Measurements from ENCODE around the gene MYO1G. TPM values are rescaled to one million over a fixed set of nuclear protein-coding genes. Genes with fewer than 3 reads are reported as not detected.
"Not testable (repeated sequence)": the region's sequence is repeated elsewhere in the genome, so short reads cannot be mapped to it uniquely, and the experiment has no call there.

Gene MYO1G
- total and polyA plus RNA-seq, 4 donors, result 0.56 to 3.9 (median 2.1) TPM

GRCh38 chr7:44935016-44935415 is 43.8 kb downstream of the MYO1G start:
- TF ChIP-seq SP1 (IDR thresholded peaks at IDR 0.05), result no peak
- TF ChIP-seq CTCF (IDR thresholded peaks at IDR 0.05; ENCODE audit: low read depth, low read length, missing input control), result no peak
- TF ChIP-seq GABPA (IDR thresholded peaks at IDR 0.05 in 1 of 2, conservative IDR thresholded peaks at IDR 0.05 in 1 of 2), result no peak
- no peak for TF ChIP-seq ATF3 (IDR thresholded peaks at IDR 0.05)
- no peak for TF ChIP-seq TAF1 (conservative IDR thresholded peaks at IDR 0.05)
- no peak for TF ChIP-seq EGR1 (IDR thresholded peaks at IDR 0.05; ENCODE audit: low read depth in 2 of 2)
- TF ChIP-seq NR2F2 (IDR thresholded peaks at IDR 0.05), result no peak
- WGBS, result 31% methylated on average over 1 of the region's 1 CpG

GRCh38 chr7:44934510-44934909 is 44.3 kb downstream of the MYO1G start:
- 65% methylated on average over 5 of the region's 5 CpGs for WGBS
- not testable (repeated sequence) for H3K27me3 ChIP-seq (ENCODE audit: control insufficient read depth in 4 of 4, insufficient read depth in 4 of 4, low read length in 3 of 4); H3K36me3 ChIP-seq (ENCODE audit: control insufficient read depth in 4 of 4, insufficient read depth in 3 of 4, low read depth in 1 of 4, low read length in 3 of 4)

More at GRCh38 chr7:44935016-44935415, 43.8 kb downstream of the MYO1G start:
- Histone ChIP-seq H3K27me3 (ENCODE audit: control insufficient read depth in 4 of 4, insufficient read depth in 4 of 4, low read length in 3 of 4) (peaks cover 0 to 3% (median 0%) of the 10 kb centered on the region in 4 donors), H3K4me1 (ENCODE audit: control insufficient read depth in 4 of 4, insufficient read depth in 4 of 4, low read length in 3 of 4) (no peaks in the 10 kb centered on the region), H3K36me3 (ENCODE audit: control insufficient read depth in 4 of 4, insufficient read depth in 3 of 4, low read depth in 1 of 4, low read length in 3 of 4) (no peaks in the 10 kb centered on the region), H3K27ac (ENCODE audit: low read depth in 1 of 2, low read length in 2 of 2) (no peak overlapping the region), H3K4me3 (ENCODE audit: low read depth in 1 of 3, low read length in 3 of 3) (no peak overlapping the region), H3K9ac (ENCODE audit: low read depth in 1 of 2, low read length in 2 of 2) (no peak overlapping the region), H3K9me3 (ENCODE audit: control insufficient read depth in 4 of 4, low read length in 3 of 4) (peaks cover 0 to under 1% (median 0%) of the 10 kb centered on the region in 4 donors)
- DNase-seq (ENCODE audit: low spot score), result no peak

GRCh38 chr7:44930921-44931320 is 47.9 kb downstream of the MYO1G start:
- Histone ChIP-seq H3K36me3 (ENCODE audit: control insufficient read depth in 4 of 4, insufficient read depth in 3 of 4, low read depth in 1 of 4, low read length in 3 of 4) (no peaks in the 10 kb centered on the region), H3K9ac (ENCODE audit: low read depth in 1 of 2, low read length in 2 of 2) (no peak overlapping the region), H3K4me1 (ENCODE audit: control insufficient read depth in 4 of 4, insufficient read depth in 4 of 4, low read length in 3 of 4) (no peaks in the 10 kb centered on the region), H3K27me3 (ENCODE audit: control insufficient read depth in 4 of 4, insufficient read depth in 4 of 4, low read length in 3 of 4) (peaks cover 0 to 2% (median 0%) of the 10 kb centered on the region in 4 donors), H3K4me3 (ENCODE audit: low read depth in 1 of 3, low read length in 3 of 3) (no peak overlapping the region), H3K27ac (ENCODE audit: low read depth in 1 of 2, low read length in 2 of 2) (no peak overlapping the region), H3K9me3 (ENCODE audit: control insufficient read depth in 4 of 4, low read length in 3 of 4) (peaks cover 0 to 3% (median 1%) of the 10 kb centered on the region in 4 donors)
- TF ChIP-seq RAD21 (IDR thresholded peaks at IDR 0.05) (no peak), SP1 (IDR thresholded peaks at IDR 0.05) (no peak), NR2F2 (IDR thresholded peaks at IDR 0.05) (no peak), HNF4A (conservative IDR thresholded peaks at IDR 0.05) (no peak), MAX (IDR thresholded peaks at IDR 0.05) (no peak), HNF4G (IDR thresholded peaks at IDR 0.05) (no peak), CTCF (IDR thresholded peaks at IDR 0.05; ENCODE audit: low read depth, low read length, missing input control) (no peak), FOXA2 (IDR thresholded peaks at IDR 0.05) (no peak), JUND (IDR thresholded peaks at IDR 0.05) (no peak)
- 91% methylated on average over 6 of the region's 6 CpGs for WGBS
- DNase-seq (ENCODE audit: low spot score), result no peak

More at GRCh38 chr7:44934510-44934909, 44.3 kb downstream of the MYO1G start:
- H3K9ac ChIP-seq (ENCODE audit: low read depth in 1 of 2, low read length in 2 of 2); H3K27ac ChIP-seq (ENCODE audit: low read depth in 1 of 2, low read length in 2 of 2); H3K9me3 ChIP-seq (ENCODE audit: control insufficient read depth in 4 of 4, low read length in 3 of 4); DNase-seq (ENCODE audit: low spot score); H3K4me1 ChIP-seq (ENCODE audit: control insufficient read depth in 4 of 4, insufficient read depth in 4 of 4, low read length in 3 of 4); H3K4me3 ChIP-seq (ENCODE audit: low read depth in 1 of 3, low read length in 3 of 3): not testable (repeated sequence)

All from liver (tissue), 9 donors.